ENCODE results near the gene ATP4B.
"Not testable (repeated sequence)": the region's sequence is repeated elsewhere in the genome, so short reads cannot be mapped to it uniquely, and the experiment has no call there.

ATP4B gene

DNA sequence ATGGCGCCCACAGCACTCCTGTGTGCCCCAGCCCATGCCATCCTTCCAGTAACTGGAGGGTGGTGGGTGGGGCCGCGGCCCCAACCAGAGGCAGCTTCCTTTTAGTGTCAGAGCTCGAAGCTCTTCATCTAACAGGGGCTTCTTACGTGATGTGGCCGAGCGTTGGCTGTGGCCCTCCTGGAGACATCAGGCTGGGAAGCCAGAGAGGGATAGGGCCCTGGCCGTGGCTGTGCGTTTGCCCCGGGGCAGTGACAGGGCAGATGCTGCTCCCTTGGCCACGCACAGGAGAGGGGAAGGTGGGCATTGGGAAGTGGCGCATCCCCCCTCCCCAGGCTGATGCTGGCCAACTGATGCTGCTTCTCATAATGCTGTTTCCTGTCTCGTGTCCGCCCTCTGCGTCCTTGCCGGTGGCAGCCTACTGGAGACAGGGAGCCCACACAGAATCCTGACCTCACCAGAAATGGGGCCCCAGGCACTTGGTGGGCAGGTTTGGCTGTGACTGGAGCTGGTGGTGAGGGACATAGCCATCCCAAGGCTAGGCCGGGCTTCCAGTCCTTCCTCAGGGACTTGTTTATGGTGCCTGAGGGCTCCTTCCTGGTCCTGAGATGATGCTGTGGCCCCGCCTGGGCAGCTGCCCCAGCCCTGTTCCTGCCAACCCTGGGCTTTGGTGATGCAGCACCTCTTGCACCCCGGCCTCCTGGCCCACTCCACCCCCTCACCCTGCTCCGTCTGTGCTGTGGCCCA lies 34.3 kb downstream of the ATP4B start:
- no peak for DNase-seq

DNA sequence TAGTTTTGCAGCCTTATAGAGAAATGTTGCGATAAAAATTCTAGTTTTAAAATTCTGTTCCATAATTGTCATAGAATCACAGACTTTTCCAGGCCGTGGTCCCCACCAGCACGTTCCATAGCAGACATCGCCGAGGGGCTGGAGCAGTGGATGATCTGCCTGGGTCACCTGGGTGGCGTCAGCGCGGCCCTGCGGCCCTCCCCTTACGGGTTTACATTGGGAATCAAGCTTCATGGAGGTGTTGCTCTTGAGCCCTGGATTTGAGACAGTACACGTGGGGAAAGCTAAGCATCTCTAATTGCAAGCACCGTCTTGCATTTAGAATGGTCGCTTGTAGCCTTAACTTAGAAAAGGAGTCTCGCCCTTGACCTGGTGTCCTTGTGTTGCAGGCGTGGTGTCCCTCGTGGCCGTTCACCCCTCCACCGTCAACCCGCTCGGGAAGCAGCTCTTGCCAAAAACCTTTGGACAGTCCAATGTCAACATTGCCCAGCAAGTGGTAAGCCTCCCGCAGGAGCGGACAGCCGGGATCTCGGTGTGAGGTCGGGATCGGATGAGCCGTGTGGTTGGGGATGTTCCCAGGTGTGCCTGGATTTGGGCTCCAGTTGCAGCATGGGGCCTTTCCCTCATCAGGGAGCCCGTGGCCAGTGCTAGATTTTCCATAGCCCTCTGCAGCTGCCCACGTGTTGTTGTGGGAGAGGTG lies 35.1 kb downstream of the ATP4B start:
- no peak for DNase-seq

DNA sequence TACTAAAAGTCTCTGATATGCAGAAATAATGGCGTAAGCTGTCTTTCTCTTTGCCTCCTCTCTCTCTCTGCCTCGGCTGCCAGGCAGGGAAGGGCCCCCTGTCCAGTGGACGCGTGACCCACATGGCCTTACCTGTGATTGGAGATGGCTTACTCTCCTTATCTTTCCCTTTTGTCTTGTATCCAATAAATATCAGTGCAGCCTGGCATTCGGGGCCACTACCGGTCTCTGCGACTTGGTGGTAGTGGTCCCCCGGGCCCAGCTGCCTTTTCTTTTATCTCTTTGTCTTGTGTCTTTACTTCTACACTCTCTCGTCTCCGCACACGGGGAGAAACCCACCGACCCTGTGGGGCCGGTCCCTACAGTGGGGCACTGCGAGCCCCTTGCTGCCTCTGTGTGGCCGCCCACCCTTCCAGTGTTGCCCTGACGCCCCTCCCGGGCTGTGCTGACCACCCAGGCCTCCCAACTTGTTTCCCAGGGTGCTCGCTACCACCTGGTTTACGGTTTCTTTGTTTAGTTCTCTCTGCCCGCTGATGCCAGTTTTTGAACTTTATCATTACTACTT lies 35.9 kb downstream of the ATP4B start:
- DNase-seq: not testable (repeated sequence)

DNA sequence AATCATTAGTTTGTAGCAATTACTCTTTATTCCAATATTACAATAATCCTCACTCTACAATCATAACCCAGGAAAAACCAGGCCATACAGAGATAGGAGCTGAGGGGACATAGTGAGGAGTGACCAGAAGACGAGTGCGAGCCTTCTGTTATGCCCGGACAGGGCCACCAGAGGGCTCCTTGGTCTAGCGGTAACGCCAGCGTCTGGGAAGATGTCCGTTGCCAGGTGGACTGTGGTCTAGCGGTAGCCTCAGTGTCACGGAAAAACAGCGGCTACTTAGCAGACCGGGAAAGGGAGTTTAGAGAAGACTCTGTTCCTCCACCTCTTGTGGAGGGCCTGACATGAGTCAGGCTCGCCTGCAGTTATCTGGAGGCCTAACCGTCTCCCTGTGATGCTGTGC lies 36.5 kb downstream of the ATP4B start:
- not testable (repeated sequence) for DNase-seq

DNA sequence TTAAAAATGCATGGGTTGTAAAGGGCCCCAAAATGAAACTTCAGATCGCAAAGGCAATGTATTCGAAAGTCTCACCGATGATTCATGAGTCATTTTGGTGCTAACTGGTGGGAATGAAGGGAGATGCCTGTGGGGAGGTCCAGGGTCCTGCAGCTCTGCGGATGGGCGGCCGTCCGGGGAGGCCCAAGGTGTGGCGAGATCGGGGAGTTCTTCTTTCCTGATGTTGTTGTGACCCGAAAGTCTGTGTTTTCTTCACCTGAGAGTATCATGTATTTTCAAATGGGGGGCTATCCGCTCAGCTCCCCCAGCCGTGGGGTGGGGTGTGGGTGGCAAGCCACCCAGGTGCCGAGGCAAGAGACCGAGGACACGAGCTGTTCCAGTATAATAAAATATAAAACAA lies 37.0 kb downstream of the ATP4B start:
- DNase-seq: no peak

DNA sequence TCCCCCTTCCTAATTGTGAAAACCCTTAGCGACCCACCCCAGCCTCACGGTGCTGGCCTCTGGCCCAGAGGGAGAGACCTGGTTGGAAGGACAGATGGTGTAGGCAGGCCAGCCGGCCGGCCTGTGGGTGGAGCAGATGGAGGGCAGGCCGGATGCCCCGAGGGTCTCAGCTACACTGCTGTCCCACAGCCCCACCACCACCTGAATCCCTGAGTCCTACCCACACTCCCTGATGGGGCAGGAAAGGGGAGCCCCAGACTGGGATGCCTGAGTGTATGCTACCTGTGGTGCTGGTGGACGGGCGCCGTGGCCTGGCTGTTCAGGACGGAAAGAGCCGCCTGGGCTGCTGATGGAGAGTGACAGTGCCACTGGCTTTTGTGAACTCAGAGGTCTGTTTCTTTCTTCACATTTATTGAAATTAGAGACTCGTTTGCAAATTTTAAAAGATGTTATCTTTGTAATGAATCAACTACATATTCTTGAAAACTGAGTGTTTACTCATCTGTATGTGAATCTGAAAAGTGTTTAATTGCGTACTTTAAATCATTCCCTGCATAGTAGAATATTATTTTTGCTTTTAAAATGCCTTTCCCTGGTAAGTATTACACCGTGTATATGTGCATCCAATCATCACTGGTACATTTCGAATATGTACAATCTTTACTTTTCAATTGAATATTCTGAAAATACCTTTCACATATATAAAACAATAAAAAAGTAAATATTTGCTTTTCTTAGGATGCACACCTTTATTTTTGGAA lies 37.8 kb downstream of the ATP4B start:
- no peak for DNase-seq

DNA sequence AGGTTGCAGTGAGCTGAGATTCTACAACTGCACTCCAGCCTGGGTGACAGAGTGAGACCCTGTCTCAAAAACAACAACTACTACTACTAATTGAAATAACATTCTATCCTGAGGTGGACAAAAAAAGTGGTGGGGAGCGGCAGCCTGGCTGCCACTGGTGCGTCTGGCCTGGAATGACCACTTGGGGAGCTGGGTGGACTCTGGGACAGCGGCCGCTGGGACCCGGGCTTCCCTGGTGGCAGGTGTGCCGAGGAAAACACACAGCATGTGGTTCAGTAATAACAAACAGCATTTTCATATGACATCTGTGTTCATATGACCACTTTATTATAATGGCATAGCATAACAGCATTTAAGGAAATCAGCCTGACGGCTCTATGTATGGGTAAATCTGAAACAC lies 39.5 kb downstream of the ATP4B start:
- DNase-seq: no peak

DNA sequence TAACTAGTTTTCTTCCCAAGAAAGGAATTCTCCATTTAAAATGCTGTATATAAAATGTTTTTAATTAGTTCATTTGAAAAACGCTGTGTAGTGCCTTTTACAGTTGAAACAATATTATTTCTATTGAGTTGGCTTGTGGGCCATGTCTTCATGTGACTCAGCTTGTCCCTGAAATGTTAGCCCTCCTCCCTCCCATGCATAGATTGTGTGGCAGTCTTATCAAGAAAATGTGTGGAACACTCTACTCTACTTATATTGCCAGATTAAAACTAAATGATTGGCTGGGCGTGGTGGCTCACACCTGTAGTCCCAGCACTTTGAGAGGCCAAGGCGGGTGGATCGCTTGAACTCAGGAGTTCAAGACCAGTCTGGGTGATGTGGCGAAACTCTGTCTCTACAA lies 40.0 kb downstream of the ATP4B start:
- no peak for DNase-seq

DNA sequence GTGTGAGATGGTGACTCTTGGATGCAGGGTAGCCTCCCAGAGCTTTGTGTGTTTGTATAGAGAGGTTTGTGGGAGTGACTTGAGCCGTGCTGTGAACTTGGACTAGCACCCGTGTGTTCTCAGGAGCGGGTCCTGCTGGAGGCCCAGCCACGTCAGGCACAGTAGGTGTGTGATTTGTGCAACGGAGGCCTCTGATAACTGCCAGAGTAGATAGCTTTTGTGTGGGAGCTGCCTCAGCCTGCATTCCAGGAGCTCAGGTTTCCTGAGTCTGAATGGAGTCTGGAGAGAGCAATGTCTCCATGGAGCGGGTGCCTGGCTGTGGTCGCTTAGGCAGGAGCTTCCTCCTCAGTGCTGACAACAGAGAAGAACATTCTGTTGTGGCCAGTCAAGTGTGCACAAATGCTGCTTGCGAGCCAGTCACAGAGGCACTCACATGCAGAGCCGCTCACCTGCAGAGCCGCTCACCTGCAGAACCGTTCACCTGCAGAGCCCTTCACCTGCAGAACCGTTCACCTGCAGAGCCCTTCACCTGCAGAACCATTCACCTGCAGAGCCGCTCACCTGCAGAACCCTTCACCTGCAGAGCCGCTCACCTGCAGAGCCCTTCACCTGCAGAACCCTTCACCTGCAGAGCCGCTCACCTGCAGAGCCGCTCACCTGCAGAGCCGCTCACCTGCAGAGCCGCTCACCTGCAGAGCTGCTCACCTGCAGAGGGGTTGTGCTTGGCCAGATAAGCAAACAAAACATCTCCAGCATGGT lies 40.8 kb downstream of the ATP4B start:
- DNase-seq: no peak

DNA sequence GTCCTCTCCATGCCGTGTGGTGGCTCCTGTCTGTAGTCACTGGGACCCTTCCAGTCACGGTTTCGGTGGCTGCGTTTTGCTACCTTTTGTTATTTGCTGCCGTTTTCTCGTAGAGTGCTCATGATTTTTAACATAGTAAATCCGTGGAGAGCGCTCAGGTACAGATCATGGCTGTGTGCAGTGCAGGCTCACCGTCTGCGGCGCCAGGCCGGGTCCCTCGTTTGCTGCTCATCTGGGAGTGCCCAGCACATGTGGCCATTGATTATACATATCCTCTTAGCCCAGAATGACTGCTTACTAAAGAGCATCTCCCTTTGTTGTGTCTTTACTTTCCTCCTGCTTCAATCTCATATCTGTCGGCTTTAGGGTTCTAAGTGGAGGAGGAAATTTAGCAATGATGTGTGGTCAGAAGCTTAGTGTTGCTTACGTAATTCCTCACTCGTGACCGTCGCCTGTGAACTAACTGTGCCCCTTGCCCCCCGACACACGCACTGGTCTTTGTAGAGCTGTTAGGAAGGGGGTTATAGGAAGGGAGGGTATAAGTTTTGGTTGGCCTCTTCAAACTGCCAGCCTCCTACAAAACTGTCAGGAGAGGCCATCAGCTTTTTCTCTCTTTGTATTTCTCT lies 41.6 kb downstream of the ATP4B start:
- DNase-seq: no peak

DNA sequence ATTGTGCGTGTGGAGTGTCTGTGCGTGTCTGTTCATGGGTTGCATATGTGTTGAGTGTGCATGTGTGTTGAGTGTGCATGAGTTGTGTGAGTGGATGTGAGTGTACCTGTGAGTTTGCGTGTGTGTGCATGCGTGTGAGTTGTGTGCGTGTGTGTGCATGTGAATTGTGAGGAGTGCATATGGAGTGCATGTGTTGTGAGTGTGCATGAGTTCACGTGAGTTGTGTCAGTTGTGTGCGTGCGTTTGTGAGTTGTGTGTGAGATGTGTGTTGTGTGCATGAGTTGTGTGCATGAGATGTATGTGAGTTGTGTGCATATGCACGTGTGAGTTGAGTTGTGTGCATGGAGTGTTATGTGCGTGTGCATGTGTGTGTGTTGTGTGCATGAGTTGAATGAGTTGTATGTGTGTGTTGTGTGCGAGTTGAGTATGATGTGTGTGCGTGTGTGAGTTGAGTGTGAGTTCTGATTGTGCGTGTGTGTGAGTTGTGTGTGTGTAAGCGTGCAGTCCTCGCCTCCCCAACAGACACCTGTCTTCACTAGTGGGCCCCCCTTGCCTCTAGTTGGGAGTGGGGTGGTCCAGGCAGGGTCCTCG lies 44.1 kb downstream of the ATP4B start:
- DNase-seq: no peak

DNA sequence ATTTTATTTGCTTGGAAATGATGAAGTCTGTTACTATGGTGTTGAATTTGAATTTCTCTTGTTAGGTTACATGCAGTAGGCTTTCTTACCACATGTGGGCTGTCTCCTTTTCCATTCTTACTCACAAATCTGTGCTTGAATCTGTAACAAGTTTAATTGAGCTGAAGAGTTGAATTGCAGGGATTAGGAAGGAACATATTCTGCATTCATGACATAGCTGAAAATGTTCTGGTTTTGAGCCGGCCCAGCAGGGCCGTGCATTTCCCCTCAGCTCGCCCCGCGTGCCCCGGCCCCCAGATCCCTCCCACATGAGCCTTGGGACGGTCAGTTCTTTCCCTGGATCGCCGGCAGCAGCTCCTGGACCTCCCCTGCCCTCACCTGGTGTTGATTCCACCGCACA lies 45.4 kb downstream of the ATP4B start:
- DNase-seq: no peak

DNA sequence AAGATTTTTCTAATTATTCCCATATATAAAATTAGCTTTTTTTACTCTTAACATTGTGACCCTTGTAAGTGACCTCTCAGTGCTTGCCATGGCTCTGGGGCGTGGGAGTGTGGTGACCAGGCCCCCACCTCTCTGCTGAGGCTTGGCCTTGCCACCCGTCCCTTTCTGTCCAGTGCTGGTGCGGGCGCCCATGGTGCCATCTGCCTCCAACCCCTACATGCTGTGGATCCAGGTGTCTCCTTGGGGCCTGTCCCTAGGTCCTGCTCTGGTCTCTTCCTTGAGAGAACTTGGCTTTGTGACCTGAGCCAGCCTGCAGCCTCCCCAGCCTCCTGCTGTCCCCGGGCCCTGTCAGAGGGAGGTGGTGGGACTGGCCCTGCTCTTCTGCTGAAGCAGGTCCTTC lies 46.0 kb downstream of the ATP4B start:
- DNase-seq: no peak

DNA sequence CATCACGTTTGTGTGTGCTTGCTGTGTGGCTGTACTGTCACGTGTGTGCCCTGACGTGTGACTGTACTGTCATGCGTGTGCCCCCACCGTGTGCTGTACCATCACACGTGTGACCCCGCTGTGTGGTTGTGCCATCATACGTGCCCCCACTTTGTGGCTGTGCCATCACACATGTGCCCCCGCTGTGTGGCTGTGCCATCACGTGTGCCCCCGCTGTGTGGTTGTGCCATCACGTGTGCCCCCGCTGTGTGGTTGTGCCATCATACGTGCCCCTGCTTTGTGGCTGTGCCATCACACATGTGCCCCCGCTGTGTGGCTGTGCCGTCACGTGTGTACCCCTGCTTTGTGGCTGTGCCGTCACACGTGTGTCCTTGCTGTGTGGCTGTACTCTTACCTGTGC lies 47.7 kb downstream of the ATP4B start:
- no peak for DNase-seq

DNA sequence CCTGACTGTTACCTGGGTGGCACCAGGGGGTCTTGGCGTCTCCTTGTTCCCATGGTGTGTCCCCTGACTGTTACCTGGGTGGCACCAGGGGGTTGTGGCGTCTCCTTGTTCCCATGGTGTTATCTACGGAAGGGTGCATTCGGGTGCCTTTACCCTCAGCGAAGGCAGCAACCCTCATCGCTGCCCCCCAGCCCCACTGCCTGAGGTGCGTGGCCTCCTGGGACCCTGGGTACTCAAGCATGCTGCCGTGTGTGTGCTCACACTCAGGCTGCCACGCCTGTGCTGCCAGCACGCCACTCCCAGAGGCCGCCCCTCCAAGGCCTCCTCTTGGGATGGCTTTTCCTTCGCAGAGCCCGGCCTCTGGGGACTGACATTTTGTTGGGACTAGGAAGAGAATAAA lies 48.4 kb downstream of the ATP4B start:
- DNase-seq: no peak

DNA sequence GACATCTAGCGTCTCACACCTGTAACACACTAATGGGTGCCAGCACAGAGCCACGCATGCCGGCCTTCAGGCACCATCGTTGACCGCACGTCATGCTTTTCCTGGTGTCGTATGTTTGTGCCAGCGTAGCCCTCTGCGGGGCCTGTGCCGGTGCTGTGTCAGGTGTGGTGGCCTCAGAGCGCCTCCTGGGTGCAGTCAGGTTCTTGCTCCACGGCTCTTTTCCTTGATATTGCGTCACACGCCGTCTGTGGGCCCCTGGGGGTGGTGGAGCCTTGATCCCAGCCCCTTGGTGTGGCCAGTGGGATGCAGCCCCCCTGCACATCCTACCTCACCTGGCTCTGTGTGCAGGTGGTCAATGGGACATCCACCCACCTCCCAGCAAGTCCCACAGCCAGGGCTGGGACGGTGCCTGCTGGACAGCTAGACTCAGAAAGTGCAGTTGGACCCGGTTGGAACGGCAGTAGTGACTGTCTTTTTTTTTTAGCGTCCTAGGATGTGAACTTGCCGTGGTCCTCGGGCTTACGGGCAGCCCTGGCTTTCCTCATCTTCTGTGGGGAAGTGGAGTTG lies 48.9 kb downstream of the ATP4B start:
- no peak for DNase-seq

DNA sequence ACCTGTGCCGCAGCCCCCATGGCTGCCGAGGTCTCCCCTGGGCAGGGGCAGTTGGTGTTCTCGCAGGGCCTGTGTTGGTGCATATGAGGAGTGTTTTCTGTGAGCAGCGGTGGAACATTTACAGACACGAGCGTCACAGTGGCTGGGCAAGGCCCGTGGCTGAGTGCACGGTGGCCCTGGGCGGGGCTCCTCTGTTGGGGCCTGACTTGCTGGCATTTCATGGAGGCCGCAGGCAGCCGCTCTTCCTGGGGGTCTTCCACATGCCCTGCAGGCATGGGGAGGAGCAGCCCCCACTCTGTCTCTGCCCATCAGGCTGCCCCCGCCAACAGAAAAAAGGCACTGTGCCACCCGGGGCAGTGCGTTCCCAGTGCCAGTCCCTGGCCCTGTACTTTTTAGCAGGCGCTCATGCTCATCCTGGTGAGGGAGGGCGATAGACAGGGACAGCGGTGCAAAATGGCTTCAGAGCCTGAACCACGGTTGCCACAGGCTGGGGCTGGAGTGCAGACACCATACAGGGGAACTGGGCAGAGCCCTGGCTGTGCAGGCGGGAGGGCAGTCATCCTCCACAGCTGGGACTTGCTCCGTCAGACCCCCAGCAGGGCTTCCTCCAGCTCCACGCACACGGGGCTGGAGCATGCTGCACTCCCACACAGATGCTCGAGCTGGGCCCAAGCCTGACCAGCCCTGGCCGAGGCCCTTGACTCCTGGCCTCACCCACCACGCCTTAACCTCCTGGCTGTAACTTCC lies 49.9 kb downstream of the ATP4B start:
- DNase-seq: no peak

DNA sequence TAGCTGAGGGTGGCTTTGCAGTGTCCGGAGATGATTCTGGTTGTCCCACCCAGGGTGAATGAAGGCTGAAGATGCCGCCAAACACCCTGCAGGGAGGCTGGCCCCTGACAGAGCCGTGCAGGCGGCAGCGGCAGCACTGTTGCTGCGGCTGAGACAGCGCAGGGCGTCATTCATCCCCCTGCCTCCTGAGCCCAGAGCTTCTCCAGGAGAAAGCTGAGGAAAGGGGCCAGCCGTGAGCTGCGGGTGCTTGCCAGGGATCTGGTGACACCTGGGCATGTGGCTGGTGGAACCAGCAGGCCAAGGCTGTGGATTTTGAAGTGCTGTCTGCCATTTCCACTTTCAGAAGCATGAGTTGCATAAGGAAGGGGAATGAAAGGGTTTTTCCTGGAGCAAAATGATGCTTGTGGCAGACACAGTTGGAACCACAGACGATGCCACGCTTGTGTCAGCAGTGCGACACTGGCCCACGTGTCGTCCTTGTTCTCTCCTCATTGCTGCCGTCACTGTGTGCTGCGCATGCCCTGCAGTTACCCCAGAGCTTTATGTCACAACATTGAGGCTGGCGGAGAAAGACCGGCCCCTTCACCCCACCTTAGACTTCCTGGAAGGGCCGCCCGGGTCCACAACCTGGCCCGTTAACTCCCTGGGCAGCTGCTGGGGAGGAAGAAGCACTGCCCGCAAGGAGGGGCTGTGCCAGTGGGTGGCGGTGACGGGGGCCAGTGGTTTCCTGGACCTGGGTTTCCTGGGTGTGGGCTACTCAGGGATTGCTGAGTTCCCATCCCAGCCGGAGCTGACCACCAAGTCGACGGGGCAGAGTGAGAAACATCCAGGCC lies 50.7 kb downstream of the ATP4B start:
- no peak for DNase-seq

DNA sequence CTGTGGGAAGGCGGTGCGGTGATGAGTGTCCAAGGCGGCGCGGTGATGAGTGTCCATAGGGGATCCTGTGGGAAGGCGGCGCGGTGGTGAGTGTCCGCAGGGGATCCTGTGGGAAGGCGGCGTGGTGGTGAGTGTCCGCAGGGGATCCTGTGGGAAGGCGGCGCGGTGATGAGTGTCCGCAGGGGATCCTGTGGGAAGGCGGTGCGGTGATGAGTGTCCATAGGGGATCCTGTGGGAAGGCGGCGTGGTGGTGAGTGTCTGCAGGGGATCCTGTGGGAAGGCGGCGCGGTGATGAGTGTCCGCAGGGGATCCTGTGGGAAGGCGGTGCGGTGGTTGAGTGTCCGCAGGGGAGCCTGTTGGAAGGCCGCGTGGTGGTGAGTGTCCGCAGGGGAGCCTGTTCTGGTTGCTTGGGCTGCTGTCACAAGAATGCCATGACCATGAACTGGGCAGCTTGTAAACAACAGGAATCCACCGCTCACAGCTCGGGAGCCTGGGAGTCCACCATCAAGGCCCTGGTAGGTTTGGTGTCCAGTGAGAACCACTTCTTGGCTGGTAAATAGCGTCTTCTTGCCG lies 52.0 kb downstream of the ATP4B start:
- DNase-seq: no peak

DNA sequence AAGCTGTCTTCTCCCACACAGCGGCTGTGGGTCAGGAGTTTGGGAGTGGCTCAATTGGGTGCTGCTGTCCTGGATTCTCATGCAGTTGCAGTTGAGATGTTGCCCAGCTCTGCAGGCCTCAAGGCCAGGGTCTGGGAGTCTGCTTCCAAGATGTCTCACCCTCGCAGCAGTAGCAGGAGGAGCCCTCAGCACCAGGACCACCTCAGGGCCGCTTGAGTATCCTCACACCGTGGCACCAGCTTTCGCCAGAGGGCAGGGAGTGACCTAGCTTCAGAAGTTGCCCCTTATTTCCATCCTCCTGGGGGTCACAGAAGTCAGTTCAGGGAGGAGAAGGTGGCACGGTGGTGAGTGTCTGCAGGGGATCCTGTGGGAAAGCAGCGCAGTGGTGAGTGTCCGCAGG lies 52.5 kb downstream of the ATP4B start:
- DNase-seq: no peak
